Peyer's patch (tissue), 4 donors: ENCODE results near the gene GMPPA. TPM values are rescaled to one million over a fixed set of nuclear protein-coding genes. Genes with fewer than 3 reads are reported as not detected.
A peak's percentile ranks its signal among the peaks of the same experiment; 100 is the strongest.

ENCODE experiments used
- DNase-seq, 3 donors: peaks; one replicate each; pipeline ENCODE4 v3.0.0-alpha.2; 2017 to 2019
- H3K27ac ChIP-seq, 4 donors: fragments of 200-600 bp; sonication (generic); one replicate each; pipeline ENCODE4 v1.5.1; 2016 to 2019
- H3K27me3 ChIP-seq, 2 donors: fragments of 200-600 bp; sonication (generic); one replicate each; pipeline ENCODE4 v1.5.1; 2019
- H3K36me3 ChIP-seq, 3 donors: fragments of 200-600 bp; sonication (generic); one replicate each; pipeline ENCODE4 v1.5.1; 2016 to 2019
- H3K4me1 ChIP-seq, 4 donors: fragments of 200-600 bp; sonication (generic); one replicate each; pipeline ENCODE4 v1.5.1; 2016 to 2019
- H3K4me3 ChIP-seq, 4 donors: fragments of 200-600 bp; sonication (generic); 1 replicate in 3 of 4; 2 replicates in 1 of 4; pipeline ENCODE4 v1.5.1; 2016 to 2019; ENCODE audit warnings: mild to moderate bottlenecking in 1 of 4
- H3K9me3 ChIP-seq, 4 donors: fragments of 200-600 bp; sonication (generic); one replicate each; pipeline ENCODE4 v1.5.1; 2016 to 2019; ENCODE audit warnings: mild to moderate bottlenecking in 1 of 4
- POLR2A ChIP-seq, 2 donors: fragments of 450-650 bp; IDR thresholded peaks; one replicate each; pipeline ENCODE4 v1.5.1; 2017; ENCODE audit warnings: antibody characterized with exemption in 2 of 2, mild to moderate bottlenecking in 2 of 2, moderate library complexity in 2 of 2
- total RNA-seq, 4 donors: library from RNA; depleted of rRNA; stranded (reverse); fragments of >200 nt; gene quantifications; one replicate each; pipeline ENCODE4 v1.1.0, GENCODE V29; 2016
- TF ChIP-seq, protein P1 (sequence below), 6 experiments: fragments of 450-650 bp in 4 of 6; fragments of 200-600 bp in 2 of 6; sonication (generic) in 1 of 6; IDR thresholded peaks; one replicate each; pipeline ENCODE4 v1.5.1; 2017 to 2019; ENCODE audit warnings: antibody characterized with exemption in 6 of 6, mild to moderate bottlenecking in 3 of 6, moderate library complexity in 1 of 6

GMPPA gene
- total RNA-seq, 4 donors from 2014 or later = 35.0 to 69.6 (median 38.9) TPM

DNA sequence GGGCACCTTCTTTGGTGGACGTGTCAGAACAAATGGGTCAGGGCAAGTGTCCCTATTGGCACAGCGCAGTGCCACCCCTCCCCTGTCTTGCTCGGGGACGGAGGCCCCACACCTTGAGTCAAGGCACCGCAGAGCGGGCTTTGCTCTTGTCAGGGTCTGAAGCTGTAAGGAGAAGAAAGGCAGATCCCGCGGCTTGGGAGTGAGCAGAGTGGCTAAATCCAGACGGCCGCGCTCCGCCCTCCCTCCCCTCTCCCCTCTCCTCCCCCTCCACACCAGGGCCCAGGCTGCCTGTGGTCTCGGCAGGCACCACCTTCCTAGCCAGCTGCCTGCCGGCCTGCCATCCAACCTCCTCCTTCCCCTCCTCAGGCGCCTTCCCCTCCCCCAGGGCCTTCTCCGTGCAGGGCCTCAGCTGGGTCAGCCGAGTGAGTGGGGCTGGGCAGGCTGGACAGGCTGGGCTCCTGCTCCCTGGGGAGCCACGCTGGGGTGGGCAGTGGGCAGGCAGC is 38.2 kb upstream of the GMPPA start:
- H3K27me3 ChIP-seq = no peaks in the 10 kb centered on the region
- peak overlapping the region in 1 of 4 donors; percentile 12 for H3K4me3 ChIP-seq
- no peak for TF ChIP-seq POLR2A (IDR thresholded peaks at IDR 0.05)
- TF ChIP-seq, protein P1, sequence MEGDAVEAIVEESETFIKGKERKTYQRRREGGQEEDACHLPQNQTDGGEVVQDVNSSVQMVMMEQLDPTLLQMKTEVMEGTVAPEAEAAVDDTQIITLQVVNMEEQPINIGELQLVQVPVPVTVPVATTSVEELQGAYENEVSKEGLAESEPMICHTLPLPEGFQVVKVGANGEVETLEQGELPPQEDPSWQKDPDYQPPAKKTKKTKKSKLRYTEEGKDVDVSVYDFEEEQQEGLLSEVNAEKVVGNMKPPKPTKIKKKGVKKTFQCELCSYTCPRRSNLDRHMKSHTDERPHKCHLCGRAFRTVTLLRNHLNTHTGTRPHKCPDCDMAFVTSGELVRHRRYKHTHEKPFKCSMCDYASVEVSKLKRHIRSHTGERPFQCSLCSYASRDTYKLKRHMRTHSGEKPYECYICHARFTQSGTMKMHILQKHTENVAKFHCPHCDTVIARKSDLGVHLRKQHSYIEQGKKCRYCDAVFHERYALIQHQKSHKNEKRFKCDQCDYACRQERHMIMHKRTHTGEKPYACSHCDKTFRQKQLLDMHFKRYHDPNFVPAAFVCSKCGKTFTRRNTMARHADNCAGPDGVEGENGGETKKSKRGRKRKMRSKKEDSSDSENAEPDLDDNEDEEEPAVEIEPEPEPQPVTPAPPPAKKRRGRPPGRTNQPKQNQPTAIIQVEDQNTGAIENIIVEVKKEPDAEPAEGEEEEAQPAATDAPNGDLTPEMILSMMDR (IDR thresholded peaks at IDR 0.05) = no peak
- no peaks in the 10 kb centered on the region for H3K36me3 ChIP-seq
- no peaks in the 10 kb centered on the region for H3K4me1 ChIP-seq
- peak overlapping the region in 2 of 4 donors; percentile 39 to 81 for H3K27ac ChIP-seq
- DNase-seq = no peak
- H3K9me3 ChIP-seq = no peaks in the 10 kb centered on the region

DNA sequence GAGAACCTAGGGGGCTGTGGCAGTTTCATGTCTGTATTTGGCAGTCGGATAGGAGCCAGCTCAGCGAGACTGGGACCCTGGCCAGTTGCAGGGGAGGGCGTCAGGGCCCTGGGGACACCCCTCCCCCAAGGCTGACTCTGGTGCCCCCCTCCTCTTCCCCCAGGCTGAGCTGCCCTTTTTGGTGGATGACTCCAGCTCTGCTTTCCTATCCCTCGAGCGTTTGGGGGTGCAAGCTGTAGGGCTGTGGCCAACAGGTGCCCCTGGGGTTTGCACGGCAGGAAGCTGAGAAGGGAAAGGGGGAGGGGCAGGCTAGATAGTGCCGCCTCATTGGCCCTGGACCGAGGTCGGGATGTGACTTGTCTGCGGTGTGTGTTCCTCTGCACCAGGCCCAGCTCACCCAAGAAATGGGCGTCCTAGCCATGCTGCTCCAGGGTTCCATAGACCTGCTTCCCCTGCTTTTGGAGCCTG is 37.6 kb upstream of the GMPPA start:
- TF ChIP-seq POLR2A (IDR thresholded peaks at IDR 0.05) = no peak
- TF ChIP-seq, protein P1 (IDR thresholded peaks at IDR 0.05) = no peak
- Histone ChIP-seq H3K9me3 (no peaks in the 10 kb centered on the region), H3K27ac (peak overlapping the region in 2 of 4 donors; percentile 39 to 81), H3K4me1 (no peaks in the 10 kb centered on the region), H3K36me3 (no peaks in the 10 kb centered on the region), H3K27me3 (no peaks in the 10 kb centered on the region), H3K4me3 (peak overlapping the region in 1 of 4 donors; percentile 12)
- no peak for DNase-seq

DNA sequence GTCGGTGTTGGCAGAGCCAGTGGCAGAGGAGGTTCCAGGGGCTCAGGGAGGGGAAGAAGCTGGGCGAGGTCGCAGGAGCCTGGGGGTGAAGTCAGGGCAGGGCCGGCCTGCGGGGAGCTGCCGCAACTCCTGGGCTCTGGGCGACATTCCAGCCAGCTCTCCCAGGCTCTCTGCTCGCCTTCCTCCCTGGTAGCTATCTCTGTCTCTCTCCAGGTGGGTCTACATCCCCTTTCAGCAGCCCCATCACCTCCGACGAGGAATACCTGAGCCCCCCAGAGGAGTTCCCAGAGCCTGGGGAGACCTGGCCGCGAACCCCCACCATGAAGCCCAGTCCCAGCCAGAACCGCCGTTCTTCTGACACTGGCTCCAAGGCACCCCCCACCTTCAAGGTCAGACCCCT is 37.0 kb upstream of the GMPPA start:
- Histone ChIP-seq H3K27ac (peak overlapping the region in 1 of 4 donors; percentile 81), H3K4me3 (peak overlapping the region in 1 of 4 donors; percentile 12), H3K27me3 (no peaks in the 10 kb centered on the region)

DNA sequence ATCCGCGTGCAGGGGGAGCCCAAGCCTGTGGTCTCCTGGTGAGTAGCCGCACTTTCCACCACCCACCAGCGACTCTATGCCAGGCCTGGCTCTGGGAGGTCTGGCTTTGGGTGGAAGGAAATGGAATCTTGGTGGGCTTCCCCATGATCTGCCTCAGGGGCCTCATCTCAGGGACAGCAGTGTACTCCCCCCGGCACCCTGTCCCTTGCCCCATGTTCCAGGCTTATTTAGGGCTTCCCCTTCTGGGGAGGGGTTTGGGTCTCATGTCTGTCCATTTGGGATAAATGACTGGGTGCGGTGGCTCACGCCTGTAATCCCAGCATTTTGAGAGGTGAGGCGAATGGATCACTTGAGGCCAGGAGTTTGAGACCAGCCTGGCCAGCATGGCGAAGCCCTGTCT is 36.3 kb upstream of the GMPPA start:
- Histone ChIP-seq H3K27me3 (no peaks in the 10 kb centered on the region), H3K36me3 (no peaks in the 10 kb centered on the region), H3K27ac (no peak overlapping the region), H3K9me3 (no peaks in the 10 kb centered on the region), H3K4me3 (no peak overlapping the region), H3K4me1 (no peaks in the 10 kb centered on the region)
- no peak for DNase-seq
- no peak for TF ChIP-seq POLR2A (IDR thresholded peaks at IDR 0.05)
- TF ChIP-seq, protein P1 (IDR thresholded peaks at IDR 0.05) = no peak

More for the DNA sequence above, 37.0 kb upstream of the GMPPA start:
- no peaks in the 10 kb centered on the region for H3K36me3 ChIP-seq
- no peaks in the 10 kb centered on the region for H3K4me1 ChIP-seq
- TF ChIP-seq, protein P1 (IDR thresholded peaks at IDR 0.05) = no peak
- no peak for DNase-seq
- H3K9me3 ChIP-seq = no peaks in the 10 kb centered on the region

DNA sequence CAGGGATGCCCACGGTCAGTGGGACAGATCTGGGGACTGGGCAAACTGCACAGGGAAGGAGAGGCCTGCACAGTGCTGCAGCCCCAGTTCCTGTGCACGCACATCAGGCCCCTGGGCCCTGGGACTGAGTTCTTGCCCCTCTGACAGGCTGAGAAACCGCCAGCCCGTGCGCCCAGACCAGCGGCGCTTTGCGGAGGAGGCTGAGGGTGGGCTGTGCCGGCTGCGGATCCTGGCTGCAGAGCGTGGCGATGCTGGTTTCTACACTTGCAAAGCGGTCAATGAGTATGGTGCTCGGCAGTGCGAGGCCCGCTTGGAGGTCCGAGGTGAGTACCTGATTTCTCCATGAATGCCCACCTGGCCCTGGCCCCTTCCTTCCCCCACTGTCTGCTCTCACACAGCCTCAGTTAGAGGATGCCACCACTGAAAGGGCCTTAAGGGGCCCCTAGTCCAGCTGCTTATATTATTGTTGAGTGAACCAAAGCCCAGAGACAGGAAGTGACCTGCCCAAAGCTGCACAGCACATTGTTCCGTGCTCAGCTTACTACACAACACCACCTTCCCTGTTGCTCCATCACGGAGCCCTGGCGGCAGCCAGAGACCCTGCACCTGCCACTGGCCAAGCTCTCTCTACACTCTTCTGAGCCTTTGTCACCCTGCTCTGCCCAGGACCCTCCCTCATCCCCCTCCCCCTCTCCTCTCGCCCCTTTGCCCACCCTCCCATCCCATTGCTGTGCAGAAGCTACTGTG is 34.2 kb upstream of the GMPPA start:
- no peak for DNase-seq
- Histone ChIP-seq H3K4me1 (no peaks in the 10 kb centered on the region), H3K36me3 (no peaks in the 10 kb centered on the region)

More for the DNA sequence above, 34.2 kb upstream of the GMPPA start:
- Histone ChIP-seq H3K27me3 (no peaks in the 10 kb centered on the region), H3K27ac (no peak overlapping the region), H3K4me3 (no peak overlapping the region), H3K9me3 (no peaks in the 10 kb centered on the region)
- TF ChIP-seq, protein P1 (IDR thresholded peaks at IDR 0.05) = no peak
- TF ChIP-seq POLR2A (IDR thresholded peaks at IDR 0.05) = no peak
